ENCODE measurements around the gene UBTD2.
"Not testable (repeated sequence)": the region's sequence is repeated elsewhere in the genome, so short reads cannot be mapped to it uniquely, and the experiment has no call there.

Gene UBTD2

DNA sequence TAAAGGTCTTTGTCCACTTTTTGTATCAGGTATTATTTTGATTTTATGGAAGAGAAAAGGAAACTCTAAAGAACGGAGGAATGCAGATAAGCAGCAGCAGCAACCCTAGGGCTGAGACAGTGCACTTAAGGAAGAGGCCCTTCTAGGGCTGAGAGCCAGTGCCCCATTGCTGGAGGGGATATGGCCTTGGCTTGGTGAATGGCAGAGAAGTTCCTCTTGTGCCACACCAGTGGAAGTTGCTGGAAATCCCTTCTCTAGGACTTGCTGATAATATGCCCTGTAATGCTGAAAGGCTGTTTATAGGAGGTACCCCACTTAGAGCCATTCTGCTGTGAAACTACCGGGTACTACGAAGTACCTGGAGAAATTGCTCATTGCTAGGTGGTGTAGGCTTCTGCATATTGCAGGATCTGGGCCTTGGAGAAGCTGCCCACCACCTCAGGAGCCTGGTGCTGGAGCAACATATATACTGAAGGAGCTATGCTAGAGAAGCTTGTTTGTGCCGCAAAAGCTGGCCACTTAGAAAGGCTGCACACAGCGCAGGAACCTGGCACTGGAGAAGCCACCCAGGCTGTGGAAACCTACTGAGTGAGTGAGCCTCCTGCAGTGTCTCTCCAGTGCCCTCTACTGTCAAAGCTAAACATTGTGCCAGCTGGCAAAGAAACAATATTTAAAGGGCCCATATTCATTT, 9.6 kb upstream of the UBTD2 start:
- peak; percentile 76 for DNase-seq (ENCODE audit: low spot score)

DNA sequence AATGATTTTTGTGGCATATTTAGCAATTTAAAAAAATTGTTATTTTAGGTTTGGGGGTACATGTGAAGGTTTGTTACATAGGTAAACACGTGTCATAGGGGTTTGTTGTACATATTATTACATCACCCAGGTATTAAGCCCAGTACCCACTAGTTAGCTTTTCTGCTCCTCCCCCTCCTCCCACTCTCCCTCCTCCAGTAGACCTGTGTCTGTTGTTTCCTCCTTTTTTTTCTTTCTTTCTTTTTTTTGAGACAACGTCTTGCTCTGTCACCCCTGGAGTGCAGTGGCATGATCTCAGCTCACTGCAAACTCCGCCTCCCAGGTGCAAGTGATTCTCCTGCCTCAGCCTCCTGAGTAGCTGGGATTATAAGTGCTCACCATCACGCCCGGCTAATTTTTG, 8.3 kb upstream of the UBTD2 start:
- not testable (repeated sequence) for DNase-seq (ENCODE audit: low spot score)

DNA sequence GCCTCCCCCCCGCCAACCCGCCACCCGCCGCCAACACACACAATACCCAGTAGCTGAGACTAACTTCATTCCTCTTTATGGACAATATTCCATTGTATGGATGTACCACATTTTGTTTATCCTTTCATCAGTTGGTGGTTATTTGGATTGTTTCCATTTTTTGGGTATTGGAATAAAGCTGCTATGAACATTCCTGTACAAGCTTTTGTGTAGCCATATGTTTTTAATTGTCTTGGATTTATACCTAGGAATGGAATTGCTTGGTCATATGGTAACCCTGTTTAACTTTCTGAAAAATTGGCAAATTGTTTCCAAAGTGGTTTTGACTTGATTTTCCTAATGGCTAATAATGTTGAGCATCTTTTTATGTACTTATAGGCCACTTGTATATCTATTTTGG, 4.9 kb upstream of the UBTD2 start:
- no peak for DNase-seq (ENCODE audit: low spot score)

DNA sequence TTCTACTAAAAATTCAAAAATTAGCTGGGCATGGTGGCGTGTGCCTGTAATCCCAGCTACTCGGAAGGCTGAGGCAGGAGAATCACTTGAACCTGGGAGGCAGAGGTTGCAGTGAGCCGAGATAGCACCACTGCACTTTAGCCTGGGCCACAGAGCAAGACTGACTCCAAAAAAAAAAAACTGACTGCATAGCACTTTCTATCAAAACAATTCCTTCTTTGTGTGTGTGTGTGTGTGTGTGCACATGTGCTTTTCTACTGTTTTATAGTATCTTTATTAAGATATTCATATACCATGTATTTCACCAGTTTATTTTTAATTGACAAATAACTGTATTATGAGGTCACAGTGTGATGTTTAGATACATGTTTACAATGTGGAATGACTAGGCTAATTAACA, 3.6 kb upstream of the UBTD2 start:
- not testable (repeated sequence) for DNase-seq (ENCODE audit: low spot score)

DNA sequence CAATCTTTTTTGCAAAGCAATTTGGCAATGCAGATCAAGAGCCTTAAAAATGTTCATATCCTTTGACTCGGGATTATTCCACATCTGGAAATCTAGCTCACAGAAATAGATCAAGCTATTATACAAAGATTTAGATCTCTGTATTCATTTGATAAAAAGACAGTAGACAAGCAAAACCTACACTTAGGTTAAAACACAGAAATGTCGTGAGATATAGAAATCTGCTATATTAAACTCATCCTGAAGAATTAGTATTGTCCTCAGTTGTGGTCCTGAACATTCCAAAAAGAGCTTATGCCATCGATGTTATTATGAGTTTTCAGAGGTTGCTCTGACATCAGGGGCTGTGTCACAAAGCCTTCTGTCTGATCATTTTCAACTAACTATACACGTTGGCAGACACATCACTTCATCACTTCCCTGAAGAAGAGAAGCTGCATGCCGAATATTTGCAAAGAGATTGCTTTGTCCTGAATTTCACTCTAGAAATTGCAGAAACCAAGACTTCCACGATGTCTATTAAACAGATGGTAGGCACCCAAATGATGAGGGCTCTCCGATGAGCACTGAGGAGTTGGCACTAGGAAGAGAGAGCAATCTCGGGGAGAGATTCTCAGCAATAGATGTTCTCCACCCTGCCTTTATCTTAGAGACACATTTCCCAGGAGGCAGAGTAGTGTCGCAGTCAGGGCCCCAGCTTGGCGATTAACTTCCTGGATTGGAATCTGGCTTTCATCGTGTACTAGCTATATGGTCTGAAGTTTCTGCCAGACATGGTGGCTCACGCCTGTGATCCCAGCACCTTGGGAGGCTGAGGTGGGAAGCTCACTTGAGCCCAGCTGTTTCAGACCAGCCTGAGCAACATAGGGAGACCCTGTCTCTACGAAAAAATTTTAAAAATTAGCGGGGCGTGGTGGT, 1.9 kb upstream of the UBTD2 start:
- DNase-seq (ENCODE audit: low spot score), result no peak

DNA sequence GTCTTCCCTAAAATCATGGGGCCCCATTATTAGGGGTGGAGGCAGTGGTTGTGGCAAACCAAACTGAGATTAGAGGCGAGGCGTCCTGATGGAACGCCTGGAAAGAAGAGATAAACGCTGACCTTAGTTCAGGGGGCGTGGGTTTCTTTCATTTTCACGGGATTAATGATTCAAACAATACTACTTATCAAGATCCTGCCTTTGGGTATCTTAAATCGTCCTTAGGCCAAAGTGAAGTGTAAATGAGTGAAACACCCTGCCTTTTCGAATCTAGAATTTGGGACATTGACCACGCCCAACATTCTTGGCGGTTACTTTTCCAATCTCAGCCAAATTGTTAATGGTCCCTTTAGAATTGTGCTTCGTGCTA, 1.0 kb upstream of the UBTD2 start:
- no peak for DNase-seq (ENCODE audit: low spot score)

DNA sequence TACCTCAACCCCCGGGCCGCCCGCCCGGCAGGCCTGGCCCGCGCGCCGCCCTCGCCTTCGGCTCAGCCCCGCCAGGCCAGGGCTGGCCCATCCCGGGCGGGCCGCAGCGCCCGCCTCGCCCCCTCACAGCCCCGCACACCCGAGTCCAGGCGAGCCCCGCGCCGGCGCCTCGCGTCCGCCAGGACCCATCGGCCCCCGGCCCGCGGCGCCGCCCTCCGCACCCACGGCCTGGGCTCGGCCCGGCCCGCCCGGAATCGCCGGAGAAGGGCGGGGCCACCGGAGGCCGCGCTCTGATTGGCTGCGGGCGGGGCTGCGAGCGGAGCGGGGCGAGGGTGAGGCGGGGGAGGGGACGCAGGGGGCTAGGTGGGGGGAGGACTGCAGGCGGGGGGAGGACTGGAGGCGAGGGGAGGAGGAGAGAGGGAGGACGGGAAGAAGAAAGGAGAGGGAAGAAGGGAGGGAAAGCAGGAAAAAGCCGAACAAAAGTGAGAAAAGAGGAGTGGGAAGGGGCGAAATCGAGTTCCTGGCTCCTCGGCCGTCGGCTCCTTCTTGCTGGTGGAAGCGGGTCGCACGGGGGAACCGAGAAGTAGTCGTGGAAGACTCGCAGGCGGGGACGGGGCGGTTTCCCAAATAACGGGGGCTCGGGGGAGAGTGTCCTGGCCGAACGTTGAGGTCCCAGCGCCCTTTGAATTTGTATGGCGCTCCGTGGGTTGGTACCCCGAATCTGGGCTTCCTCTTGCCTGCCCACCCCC, 472 bp upstream of the UBTD2 start:
- peak; percentile 71 for DNase-seq (ENCODE audit: low spot score)

DNA sequence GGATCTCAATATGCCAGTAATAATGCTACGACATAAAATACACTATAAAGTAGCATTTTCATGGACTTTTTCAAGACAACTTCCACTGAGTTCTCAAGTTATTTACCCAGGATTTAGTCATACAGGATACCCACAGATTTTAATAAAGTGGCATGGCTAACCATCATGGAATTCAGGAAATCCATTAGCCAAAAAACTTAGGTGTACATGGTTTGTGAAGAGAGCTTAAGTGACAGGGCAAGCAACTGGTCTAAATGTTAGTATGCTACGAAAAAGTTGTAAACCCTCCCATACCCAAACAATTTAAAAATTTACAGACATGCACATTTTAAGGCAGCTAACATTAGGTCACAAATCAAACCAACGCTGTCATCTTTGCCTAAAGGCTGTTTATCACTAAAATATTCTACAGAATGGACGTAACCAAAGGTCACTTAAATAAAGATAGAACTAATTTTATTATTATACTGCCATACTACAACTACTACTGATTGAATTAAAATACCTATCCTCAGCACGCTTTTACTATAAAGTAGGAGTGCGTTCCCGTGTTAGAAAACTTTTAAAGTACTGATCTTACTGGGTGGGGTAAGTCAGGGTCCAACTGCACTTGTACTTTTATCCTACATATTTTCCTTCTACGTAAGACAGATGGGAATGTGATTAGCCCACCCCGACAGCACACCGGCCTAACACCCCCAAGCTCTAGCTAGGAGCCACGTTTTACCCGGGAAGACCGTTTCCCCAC, 1.1 kb downstream of the UBTD2 start:
- no peak for DNase-seq (ENCODE audit: low spot score)

DNA sequence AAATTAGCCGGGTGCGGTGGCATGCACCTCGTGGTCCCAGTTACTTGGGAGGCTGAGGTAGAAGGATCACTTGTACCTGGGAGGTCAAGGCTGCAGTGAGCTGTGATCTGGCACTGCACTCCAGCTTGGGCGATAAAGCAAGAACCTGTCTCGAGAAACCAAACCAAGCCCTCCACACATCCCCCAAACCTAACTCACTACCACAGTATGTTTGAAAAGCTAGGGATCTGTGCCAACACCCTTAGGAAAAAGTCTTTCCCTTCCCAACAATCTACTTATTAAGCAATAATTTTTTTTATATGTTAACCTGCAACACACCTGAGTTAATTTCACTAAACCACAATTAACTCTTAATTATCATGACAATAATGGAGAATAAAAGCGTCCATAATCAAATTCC, 2.2 kb downstream of the UBTD2 start:
- no peak for DNase-seq (ENCODE audit: low spot score)

DNA sequence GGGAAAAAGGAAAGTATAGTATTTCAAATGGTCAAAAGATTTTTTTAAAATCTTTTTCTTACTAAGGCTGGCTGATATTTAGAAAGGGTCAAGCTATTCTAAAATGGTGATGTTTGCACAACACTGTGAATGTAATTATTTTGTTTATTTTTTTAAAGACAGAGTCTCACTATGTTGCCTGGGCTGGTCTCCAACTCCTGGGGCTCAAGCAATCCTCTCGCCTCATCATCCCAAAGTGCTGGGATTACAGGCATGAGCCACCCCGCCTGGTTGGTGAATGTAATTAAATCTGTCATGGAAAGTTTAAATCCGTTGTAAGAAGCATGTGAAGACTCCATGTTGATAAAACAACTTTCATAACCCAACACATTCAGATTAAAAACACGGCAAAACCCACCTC, 2.6 kb downstream of the UBTD2 start:
- no peak for DNase-seq (ENCODE audit: low spot score)

DNA sequence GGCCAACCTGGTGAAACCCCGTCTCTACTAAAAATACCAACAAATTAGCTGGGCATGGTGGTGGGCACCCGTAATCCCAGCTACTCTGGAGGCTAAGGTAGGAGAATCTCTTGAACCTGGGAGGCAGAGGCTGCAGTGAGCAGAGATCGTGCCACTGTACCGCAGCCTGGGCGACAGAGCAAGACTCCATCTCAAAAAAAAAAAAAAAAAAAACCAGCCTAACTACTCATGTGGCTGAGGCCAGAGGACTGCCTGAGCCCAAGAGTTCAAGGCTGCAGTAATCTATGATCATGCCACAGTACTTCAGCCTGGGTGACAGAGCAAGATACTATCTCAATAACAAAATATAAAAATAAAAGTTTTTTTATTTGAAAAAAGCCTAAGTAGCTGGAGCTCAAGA, 3.2 kb downstream of the UBTD2 start:
- DNase-seq (ENCODE audit: low spot score), result no peak

DNA sequence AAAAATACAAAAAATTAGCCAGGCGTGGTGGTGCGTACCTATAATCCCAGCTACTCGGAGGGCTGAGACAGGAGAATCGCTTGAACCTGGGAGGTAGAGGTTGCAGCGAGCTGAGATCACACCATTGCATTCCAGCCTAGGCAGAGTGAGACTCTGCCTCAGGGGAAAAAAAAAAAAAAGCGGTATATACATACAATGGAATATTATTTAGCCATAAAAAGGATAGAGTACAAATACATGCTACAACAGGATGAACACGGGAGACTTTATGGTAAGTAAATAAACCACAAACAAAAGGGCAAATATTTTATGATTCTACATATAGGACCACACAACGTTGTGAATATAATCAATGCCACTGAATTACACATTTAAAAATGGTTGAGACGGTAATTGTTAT, 5.2 kb downstream of the UBTD2 start:
- no peak for DNase-seq (ENCODE audit: low spot score)

DNA sequence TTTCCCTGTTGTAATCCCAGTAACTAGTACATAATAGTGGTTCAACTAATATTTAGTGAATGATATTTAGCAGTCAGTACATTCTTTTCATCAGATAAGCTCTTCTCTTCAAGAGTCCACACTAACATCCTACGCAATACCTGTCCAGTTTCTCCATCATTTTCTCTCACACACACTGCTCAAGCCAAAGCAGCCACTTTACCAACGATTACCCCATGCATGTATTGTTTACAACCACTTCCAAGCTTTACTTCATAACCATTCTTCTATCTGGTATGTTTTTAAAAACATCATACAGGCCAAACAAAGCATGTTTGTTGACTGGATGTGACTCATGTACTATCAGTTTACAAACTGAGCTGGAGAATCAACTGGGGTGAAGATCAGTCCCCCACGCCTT, 7.3 kb downstream of the UBTD2 start:
- DNase-seq (ENCODE audit: low spot score), result peak; percentile 41

DNA sequence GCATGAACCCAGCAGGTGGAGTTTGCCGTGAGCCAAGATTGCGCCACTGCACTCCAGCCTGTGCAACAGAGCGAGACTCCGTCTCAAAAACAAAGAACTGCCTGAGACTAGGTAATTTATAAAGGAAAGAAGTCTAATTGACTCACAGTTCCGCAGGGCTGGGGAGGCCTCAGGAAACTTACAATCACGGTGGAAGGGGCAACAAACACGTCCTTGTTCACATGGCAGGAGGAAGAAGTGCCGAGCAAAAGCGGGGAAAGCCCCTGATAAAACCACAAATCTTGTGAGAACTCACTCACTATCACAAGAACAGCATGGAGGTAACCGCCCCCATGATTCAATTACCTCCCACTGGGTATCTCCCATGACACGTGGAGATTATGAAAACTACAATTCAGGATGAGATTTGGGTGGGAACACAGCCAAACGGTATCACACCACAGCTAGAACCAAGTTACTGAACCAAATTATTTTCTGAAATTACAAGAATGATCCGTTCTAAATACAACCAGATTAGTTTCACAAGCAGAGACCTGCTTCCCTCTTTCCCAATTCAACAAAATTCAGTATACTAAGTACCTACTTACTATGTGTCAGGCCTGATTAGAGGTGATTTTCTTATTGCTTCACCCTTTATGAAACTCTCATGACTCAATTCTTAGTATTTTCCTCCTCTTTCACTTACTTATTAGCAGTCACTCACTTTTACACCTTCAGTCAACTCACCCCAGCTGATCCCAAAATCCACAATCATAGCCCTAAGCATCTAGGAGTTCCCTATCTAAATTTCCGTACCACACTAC, 8.4 kb downstream of the UBTD2 start:
- DNase-seq (ENCODE audit: low spot score), result no peak

DNA sequence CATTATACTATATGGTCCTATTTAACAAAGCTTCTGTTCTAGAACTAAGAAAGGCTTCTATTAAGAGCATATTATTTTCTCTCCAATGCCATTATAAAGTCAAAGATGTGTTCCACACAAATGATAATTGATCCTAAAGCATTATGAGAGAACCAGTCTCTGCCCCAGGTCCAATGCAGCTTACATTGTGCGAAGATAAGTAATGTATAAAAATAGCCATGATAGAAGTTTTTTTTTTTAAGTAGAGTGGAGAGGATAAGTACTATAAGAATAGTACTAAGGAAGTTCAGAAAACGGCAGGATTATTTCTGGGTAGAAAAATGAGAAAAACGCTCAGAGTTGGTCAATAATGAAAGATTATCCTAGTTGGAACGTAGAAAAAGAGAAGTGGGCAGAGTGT, 15.6 kb downstream of the UBTD2 start:
- DNase-seq (ENCODE audit: low spot score), result no peak

DNA sequence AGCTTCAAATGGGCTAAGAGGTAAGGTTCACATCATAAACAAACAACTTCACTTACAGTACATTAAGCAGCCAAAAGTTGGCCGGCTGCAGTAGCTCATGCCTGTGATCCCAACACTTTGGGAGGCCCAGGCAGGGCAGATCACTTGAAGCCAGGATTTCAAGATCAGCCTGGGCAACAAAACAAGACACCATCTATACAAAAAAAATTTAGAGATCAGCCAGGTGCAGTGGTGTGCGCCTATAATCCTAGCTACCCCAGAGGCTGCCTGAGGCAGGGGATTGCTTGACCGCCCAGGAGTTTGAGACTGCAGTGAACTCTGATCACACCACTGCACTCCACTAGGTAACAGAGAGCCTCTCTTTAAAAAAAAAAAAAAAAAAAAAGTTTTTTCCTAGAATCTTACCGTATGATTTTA, 16.9 kb downstream of the UBTD2 start:
- no peak for DNase-seq (ENCODE audit: low spot score)

DNA sequence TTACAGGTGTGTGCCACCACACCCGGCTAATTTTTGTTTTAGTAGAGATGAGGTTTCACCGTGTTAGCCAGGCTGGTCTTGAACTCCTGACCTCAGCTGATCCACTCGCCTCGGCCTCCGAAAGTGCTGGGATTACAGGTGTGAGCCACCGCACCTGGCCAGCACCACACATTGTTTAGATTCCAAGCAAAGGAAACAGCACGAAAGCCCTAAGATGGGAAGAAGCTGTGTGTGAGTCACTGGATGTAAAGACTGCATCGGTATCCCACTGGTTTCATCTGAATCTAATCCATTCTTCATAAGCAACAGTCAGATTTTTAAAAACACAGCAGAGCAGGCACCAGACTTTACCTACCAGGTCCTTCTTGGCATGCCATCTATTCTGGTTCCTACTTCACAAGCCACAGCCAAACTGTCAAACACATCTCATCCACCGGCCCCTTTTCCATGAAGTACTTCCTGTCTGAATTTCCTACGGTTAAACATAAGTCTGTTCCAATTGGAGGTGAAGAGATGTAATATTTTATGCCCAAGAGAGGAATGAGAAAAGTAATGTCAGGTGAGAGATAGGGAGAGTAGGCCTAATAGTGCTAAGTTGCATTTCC, 17.4 kb downstream of the UBTD2 start:
- no peak for DNase-seq (ENCODE audit: low spot score)

DNA sequence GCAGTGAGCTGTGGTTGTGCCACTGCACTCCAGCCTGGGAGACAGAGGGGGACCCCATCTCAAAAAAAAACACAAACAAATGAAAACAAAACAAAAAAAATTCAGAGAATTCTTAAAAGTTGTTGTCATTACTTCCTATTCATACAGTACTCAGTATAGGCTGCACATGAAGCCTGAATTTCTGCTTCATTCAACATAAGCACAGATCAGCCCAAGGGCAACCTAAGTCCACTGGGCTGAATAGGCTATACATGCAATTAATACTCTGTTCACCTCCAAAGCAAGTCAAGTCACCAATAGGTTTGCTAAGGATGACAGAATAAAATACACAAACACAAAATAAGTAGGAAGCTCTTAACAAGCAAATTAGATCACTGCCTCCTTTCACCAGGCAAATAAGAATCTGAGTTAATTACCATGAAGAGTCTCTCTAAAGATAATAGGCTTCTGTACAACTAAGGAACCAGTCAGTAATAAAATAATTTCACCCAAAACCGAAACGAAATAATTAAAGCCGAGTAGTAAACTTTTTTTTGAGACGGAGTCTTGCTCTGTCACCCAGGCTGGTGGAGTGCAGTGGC, 18.7 kb downstream of the UBTD2 start:
- DNase-seq (ENCODE audit: low spot score), result no peak

DNA sequence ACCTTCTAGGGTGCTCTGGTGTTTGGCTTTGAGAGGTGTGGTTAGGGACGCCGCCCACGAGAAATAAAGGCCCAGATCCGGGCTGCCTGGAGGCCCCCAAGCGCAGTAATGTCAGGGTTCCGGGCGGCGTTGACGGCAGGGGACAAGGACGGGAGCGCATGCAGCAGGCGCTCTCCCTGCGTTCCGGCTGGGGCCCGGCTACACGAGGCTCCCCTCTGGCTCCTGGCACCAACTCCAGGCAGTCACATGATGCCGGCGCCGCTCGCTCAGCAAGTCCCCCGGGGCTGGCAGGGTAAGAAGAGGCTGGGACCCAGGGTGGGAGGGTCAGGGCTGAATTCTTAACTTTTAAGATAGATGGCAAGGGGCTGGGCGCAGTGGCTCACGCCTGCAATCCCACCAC, 28.1 kb downstream of the UBTD2 start:
- DNase-seq (ENCODE audit: low spot score), result no peak

DNA sequence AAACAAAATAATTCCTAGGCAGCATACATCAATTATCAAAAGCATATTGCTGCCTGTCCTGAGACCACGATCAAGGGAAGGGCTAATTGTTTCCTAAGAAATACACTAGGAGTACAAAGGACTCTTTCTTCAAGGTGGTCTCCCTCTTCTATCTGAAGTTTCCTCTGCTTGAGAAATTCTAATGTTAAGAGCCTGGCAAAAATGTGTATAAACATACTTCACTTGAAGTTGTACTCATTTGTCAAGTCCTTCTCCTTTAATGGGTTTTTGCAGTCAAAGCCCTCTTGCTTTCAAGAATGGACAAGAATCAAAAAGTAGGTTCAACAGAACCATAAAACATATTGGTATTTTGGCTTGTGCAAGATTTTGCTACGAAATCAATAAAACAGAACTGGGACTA, 31.1 kb downstream of the UBTD2 start:
- no peak for DNase-seq (ENCODE audit: low spot score)

DNA sequence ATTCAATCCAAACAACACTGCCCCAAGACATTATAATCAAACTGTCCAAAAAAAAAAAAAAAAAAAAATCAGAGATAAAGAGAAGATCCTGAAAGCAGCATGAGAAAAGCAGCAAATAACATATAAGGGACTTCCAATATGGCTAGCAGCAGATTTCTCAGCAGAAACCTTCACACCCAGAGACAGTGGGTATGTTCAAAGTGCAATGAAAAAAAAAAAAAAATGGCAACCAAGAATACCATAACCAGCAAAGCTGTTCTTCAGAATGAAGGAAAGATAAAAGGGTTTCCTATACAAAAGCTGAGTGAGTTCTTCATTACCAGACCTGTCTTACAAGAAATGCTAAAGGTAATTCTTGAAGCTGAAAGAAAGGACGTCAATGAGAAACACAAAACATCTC, 32.1 kb downstream of the UBTD2 start:
- DNase-seq (ENCODE audit: low spot score), result no peak

Data from SW480 (cell line).